Brain pericyte (primary cell): ENCODE results near the gene MGLL.

Experiments used
- DNase-seq: peaks from one replicate; pipeline ENCODE4 v3.0.0-alpha.2; 2012; ENCODE audit warnings: low read depth, low spot score

The MGLL gene

GRCh38 chr3:127835993-127836882 is 13.9 kb upstream of the MGLL start:
- no peak for DNase-seq

GRCh38 chr3:127834771-127835170 is 12.5 kb upstream of the MGLL start:
- no peak for DNase-seq

DNA sequence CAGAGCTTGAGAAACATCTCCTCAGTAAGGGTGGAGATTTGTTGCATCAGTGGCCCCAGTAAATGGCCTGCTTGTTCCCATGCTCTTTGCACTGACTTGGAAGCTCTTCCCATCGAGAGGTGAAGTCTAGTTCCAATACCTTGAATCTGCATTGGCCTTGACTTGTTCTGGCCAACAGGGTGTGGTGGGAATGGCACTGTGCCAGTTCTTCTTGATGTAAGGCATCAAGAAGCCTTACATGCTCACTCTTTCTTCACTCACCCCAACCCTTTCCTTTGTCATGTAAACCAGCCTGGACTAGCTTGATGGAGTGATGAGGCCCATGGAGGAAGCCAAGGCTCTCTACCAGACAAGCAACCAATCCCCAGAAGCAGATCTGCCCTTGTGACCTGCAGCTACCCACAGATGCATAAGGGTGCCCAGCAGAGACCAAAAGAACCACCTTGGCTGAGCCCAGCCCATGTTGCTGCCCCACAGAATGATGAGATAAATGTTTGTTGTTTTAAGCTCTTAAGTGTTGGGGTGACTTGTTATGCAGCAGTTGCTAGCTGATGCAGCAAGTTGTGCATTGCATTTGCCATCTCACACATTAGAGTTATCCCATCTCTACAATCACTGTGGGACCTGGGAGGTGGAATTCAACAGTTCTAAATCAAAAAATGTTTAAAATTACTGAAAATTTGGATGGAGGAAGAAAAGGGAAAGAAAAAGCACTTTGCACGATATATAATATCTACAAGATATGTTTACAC is 11.1 kb upstream of the MGLL start:
- no peak for DNase-seq

GRCh38 chr3:127831723-127832172 is 9.4 kb upstream of the MGLL start:
- DNase-seq: no peak

GRCh38 chr3:127829537-127829936 is 7.2 kb upstream of the MGLL start:
- DNase-seq: no peak

GRCh38 chr3:127827808-127828207 is 5.5 kb upstream of the MGLL start:
- DNase-seq: no peak

DNA sequence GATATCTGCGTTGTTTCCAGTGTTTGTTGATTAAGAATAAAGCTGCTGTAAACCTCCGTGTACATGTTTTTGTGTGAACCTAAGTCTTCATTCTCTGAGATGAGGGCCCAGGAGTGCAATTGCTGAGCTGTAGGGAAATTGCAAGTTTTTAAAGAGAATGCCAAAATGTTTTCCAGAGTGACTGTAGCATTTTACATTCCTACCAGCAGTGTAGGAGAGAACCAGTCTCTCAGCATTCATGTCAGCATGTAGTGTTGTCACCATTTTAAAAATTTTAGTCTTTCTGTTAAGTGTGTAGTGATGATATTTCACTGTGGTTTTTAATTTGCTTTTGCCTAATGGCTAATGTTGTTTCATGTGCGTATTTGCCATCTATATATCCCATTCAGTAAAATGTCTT is 3.4 kb upstream of the MGLL start:
- no peak for DNase-seq

GRCh38 chr3:127824151-127824825 is 2.0 kb upstream of the MGLL start:
- no peak for DNase-seq

DNA sequence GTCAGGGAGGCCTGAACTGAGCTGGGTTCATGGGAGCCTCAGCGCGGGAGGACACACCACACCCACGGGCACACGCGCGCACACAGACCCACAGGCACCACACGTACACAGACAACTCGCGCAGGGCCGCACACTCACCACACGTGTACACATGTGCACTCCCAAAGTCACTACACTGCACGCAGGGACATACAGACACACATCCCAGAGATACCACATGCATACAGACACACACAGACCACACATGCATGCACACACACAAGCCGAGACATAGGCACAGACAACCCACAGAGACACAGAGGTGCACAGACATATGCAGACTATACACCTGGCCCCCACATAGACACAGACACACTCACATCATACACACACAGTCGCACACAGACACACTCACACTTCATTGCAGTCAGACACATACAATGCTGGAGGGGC is 1.1 kb upstream of the MGLL start:
- DNase-seq: no peak

- DNase-seq: no peak
These were observed 539 bp upstream of the MGLL start for GRCh38 chr3:127822682-127823425.

- DNase-seq: no peak
These were observed 921 bp downstream of the MGLL start for GRCh38 chr3:127821394-127821793.

- no peak for DNase-seq
These were observed 1.4 kb downstream of the MGLL start for GRCh38 chr3:127820826-127821313.

DNA sequence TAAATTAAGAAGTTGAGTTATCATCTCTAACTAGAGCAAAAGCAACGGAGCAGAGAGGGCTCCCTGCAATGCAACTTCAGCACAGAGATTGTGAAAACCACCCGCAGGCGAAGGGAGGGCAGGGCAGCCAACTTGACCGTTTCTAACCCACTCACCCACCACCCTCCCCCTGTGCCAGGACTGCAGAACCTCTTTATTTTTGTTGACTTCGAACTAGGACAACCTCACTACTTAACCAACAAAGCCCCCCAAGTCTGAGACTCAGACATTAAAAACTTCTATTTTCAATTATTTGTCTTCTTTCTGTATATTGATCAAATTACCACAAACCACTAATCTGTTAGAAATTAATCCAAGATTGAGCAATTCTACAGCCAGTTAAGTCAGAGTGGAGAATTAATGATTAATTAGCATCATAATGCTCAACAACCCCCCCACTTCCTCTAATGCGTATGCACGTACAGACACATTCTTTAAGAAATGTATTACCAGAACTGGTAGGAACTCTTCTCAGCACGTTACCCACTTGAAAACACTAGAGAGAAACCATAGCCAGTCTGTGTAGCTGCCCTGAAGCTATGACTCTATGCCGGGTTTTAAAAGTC is 2.0 kb downstream of the MGLL start:
- DNase-seq: no peak

DNA sequence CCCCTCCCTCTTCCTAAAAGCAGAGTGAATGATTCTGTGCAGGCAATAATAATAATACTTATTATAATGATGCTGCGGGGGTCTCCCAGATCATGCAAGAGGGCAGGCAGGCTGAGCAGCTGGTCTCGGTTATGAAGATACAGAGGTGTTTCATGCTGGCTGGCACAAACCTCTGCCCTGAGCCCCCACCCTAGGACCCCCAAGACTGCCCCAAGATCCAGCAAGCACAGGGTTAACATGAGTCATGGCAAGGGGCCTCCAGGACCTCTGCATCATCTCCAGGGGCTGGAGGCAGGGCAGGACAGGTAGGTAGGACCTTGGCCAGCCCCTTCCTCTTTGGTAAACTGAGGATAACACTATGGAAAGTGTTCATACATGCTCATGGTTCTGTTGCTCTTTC is 2.7 kb downstream of the MGLL start:
- DNase-seq: no peak

- no peak for DNase-seq
These were observed 3.2 kb downstream of the MGLL start for GRCh38 chr3:127819086-127819485.

DNA sequence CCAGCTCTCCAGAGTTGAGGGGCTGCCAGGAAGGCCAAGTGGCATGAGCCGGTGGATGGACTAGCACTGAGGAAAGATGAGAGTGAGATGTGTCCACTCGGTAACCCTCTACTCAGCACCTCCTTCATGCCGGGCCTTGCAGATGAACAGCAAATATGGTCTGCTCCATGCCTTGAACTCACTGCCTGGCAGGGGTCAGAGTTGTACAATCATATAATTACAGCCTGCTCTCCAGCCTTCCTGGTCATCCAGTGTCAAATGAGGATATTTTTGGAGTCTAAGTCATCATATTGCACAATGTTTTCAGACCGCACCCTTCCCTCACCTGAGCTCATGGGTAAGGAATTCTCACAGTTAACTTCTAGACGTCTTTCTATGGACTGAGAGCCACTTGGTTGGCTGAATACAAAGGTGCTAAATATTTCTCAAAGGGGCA is 4.9 kb downstream of the MGLL start:
- DNase-seq: no peak

DNA sequence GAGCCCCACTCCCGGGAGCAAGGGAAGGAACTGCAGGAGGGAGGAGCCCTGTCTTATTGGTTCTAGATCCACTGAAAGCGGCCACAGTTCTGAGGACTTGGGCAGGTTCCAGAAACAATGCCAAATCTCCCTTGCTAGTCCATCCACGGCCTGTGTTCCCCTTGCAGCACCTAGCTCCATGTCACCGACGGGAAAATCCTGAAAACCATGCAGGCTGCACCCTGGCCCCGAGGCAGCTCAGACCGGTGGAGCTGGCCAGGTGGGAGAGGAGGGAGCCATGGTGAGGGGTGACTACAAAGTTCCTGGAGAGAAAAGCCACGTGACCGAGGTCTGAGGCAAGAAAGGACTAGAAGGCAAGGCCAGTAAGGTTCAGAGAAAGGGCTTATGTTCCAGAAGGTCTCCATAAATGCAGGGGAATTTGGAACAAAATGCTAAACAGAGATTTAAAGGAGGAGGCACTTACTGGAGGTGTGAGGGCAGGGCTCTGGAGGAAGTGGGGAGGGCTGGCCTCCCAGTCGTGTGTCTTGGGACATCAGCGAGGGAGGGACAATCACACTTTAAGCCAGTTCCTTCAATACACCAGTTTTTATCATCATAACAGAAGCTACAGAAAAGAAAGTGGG is 5.4 kb downstream of the MGLL start:
- DNase-seq: no peak

GRCh38 chr3:127815641-127816605 is 6.4 kb downstream of the MGLL start:
- no peak for DNase-seq

- DNase-seq: no peak
These were observed 7.3 kb downstream of the MGLL start for GRCh38 chr3:127815001-127815400.
